SK-N-SH (cell line): ENCODE measurements around the gene ARMH3.

Experiments
- CTCF ChIP-seq: fragments of 200-600 bp; sonication (generic); IDR thresholded peaks from 2 replicates; pipeline ENCODE4 v1.6.1; 2017; ENCODE audit warnings: antibody characterized with exemption, mild to moderate bottlenecking, moderate library complexity
- PBX3 ChIP-seq: IDR thresholded peaks from 2 replicates; pipeline ENCODE4; 2012
- POLR2AphosphoS5 ChIP-seq: IDR thresholded peaks from 2 replicates; pipeline ENCODE4 v1.6.1; 2012; ENCODE audit warnings: low read depth, low read length
- TEAD4 ChIP-seq: IDR thresholded peaks from 2 replicates; pipeline ENCODE4 v1.4.0; 2012; ENCODE audit warnings: mild to moderate bottlenecking, borderline replicate concordance; ENCODE audit not compliant: insufficient read depth

- no peak for TF ChIP-seq TEAD4
- no peak for TF ChIP-seq PBX3
- TF ChIP-seq POLR2AphosphoS5, result no peak
- no peak for TF ChIP-seq CTCF
Observed at GRCh38 chr10:101848894-101849351, 207.1 kb downstream of the ARMH3 start.
